ENCODE results near the gene GIT2. TPM values are rescaled to one million over a fixed set of nuclear protein-coding genes. Genes with fewer than 3 reads are reported as not detected.

Gene GIT2
- total and polyA plus RNA-seq, 2 of the 13 experiments (the other 11 are each of a cell fraction or from before 2014, with no cell fraction given) = 18.4 to 19.8 TPM

DNA sequence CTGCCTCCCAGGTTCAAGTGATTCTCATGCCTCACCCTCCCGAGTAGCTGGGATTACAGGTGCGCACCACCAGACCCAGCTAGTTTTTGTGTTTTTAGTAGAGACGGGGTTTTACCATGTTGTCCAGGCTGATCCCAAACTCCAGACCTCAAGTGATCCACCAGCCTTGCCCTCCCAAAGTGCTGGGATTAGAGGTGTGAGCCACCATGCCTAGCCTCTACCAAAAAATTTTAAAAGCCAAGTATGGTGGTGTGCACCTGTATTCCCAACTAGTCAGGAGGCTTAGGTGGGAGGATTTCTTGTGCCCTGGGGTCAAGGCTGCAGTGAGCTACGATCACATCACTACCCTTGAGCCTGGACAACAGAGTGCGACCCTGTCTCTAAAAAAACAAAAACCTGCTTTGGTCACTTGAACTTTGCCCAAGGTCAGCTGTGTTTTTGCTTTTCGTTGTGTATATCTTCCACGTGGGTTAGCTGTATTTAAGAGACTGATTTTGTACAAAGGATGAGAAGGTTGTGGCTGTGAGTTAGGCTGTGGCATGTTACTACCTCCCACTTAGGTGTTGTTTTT, 39.5 kb upstream of the GIT2 start (continued):
- TF ChIP-seq ZNF644 (CRISPR knock-in tag; IDR thresholded peaks at IDR 0.05; ENCODE audit: low read depth) (no peak), GTF3A (CRISPR knock-in tag; conservative IDR thresholded peaks at IDR 0.05) (no peak), ARHGAP35 (CRISPR knock-in tag; IDR thresholded peaks at IDR 0.05; ENCODE audit: borderline replicate concordance) (no peak), FOXP1 (IDR thresholded peaks at IDR 0.05) (no peak), FOXP1 (CRISPR knock-in tag; IDR thresholded peaks at IDR 0.05) (peak; percentile 70), PAX8 (CRISPR knock-in tag; IDR thresholded peaks at IDR 0.05; ENCODE audit: borderline replicate concordance) (no peak), MXI1 (IDR thresholded peaks at IDR 0.05; ENCODE audit: borderline replicate concordance, low read depth, low read length) (peak; percentile 69; the same call in 1 of the 3 replicates), KLF16 (CRISPR knock-in tag; IDR thresholded peaks at IDR 0.05) (no peak), TBX2 (CRISPR knock-in tag; IDR thresholded peaks at IDR 0.05; ENCODE audit: borderline replicate concordance) (no peak; the same call in 1 of the 2 replicates), ZNF33B (CRISPR knock-in tag; IDR thresholded peaks at IDR 0.05) (no peak), MAFF (IDR thresholded peaks at IDR 0.05; ENCODE audit: low read depth, low read length) (no peak), ZNF501 (CRISPR knock-in tag; IDR thresholded peaks at IDR 0.05) (no peak; the same call in 1 of the 2 replicates), NAIF1 (CRISPR knock-in tag; IDR thresholded peaks at IDR 0.05; ENCODE audit: borderline replicate concordance) (no peak; the same call in 1 of the 2 replicates), REPIN1 (CRISPR knock-in tag; IDR thresholded peaks at IDR 0.05; ENCODE audit: borderline replicate concordance, low read depth) (peak; percentile 12; the same call in 1 of the 2 replicates), KLF13 (CRISPR knock-in tag; IDR thresholded peaks at IDR 0.05) (no peak), ELF1 (CRISPR knock-in tag; IDR thresholded peaks at IDR 0.05) (no peak), BRCA1 (CRISPR knock-in tag; IDR thresholded peaks at IDR 0.05) (no peak), ZNF577 (CRISPR knock-in tag; IDR thresholded peaks at IDR 0.05; ENCODE audit: borderline replicate concordance, low read depth) (no peak), IKZF1 (IDR thresholded peaks at IDR 0.05) (no peak), XRCC5 (optimal IDR thresholded peaks at IDR 0.05; ENCODE audit: low read length) (no peak), ZNF484 (CRISPR knock-in tag; IDR thresholded peaks at IDR 0.05; ENCODE audit: borderline replicate concordance, low read depth) (no peak)
- TF ChIP-seq, protein P1, sequence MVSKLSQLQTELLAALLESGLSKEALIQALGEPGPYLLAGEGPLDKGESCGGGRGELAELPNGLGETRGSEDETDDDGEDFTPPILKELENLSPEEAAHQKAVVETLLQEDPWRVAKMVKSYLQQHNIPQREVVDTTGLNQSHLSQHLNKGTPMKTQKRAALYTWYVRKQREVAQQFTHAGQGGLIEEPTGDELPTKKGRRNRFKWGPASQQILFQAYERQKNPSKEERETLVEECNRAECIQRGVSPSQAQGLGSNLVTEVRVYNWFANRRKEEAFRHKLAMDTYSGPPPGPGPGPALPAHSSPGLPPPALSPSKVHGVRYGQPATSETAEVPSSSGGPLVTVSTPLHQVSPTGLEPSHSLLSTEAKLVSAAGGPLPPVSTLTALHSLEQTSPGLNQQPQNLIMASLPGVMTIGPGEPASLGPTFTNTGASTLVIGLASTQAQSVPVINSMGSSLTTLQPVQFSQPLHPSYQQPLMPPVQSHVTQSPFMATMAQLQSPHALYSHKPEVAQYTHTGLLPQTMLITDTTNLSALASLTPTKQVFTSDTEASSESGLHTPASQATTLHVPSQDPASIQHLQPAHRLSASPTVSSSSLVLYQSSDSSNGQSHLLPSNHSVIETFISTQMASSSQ (IDR thresholded peaks at IDR 0.05; ENCODE audit: low read depth) = no peak
- TF ChIP-seq, protein P1 (CRISPR knock-in tag; IDR thresholded peaks at IDR 0.05; ENCODE audit: borderline replicate concordance) = no peak
- TF ChIP-seq, protein P2, sequence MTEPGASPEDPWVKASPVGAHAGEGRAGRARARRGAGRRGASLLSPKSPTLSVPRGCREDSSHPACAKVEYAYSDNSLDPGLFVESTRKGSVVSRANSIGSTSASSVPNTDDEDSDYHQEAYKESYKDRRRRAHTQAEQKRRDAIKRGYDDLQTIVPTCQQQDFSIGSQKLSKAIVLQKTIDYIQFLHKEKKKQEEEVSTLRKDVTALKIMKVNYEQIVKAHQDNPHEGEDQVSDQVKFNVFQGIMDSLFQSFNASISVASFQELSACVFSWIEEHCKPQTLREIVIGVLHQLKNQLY (CRISPR knock-in tag; IDR thresholded peaks at IDR 0.05) = 0 out of 2 replicates have a peak, but pooled peaks have one; percentile 61
- TF ChIP-seq, protein P3, sequence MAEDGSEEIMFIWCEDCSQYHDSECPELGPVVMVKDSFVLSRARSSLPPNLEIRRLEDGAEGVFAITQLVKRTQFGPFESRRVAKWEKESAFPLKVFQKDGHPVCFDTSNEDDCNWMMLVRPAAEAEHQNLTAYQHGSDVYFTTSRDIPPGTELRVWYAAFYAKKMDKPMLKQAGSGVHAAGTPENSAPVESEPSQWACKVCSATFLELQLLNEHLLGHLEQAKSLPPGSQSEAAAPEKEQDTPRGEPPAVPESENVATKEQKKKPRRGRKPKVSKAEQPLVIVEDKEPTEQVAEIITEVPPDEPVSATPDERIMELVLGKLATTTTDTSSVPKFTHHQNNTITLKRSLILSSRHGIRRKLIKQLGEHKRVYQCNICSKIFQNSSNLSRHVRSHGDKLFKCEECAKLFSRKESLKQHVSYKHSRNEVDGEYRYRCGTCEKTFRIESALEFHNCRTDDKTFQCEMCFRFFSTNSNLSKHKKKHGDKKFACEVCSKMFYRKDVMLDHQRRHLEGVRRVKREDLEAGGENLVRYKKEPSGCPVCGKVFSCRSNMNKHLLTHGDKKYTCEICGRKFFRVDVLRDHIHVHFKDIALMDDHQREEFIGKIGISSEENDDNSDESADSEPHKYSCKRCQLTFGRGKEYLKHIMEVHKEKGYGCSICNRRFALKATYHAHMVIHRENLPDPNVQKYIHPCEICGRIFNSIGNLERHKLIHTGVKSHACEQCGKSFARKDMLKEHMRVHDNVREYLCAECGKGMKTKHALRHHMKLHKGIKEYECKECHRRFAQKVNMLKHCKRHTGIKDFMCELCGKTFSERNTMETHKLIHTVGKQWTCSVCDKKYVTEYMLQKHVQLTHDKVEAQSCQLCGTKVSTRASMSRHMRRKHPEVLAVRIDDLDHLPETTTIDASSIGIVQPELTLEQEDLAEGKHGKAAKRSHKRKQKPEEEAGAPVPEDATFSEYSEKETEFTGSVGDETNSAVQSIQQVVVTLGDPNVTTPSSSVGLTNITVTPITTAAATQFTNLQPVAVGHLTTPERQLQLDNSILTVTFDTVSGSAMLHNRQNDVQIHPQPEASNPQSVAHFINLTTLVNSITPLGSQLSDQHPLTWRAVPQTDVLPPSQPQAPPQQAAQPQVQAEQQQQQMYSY (CRISPR knock-in tag; IDR thresholded peaks at IDR 0.05) = no peak

Data from HepG2 (cell line).